Cortex of kidney (tissue), 1 donor: ENCODE data around the gene FTO.

Source experiments
- DNase-seq: peaks from one replicate; lab custom pipeline; 2025; lab: John Stamatoyannopoulos, UW

The FTO gene

DNA sequence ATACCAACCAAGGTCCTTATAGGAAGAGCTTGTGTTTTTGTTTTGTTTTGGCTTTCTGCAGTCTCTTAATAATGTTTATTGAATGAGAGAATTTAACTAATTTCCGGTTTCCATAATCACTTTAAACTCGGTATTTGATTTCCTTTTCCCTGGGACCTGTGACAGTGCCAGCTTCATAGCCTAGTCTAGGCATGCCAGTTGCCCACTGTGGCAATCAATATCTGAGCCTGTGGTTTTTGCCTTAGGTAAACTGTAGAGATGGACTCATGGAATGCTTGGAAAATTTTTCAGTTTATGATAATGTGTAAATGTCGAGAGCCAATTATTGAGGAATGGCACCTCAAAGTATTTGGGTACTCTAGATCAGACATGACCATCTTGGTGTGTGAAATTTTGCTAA is 78.2 kb downstream of the FTO start:
- no peak for DNase-seq

DNA sequence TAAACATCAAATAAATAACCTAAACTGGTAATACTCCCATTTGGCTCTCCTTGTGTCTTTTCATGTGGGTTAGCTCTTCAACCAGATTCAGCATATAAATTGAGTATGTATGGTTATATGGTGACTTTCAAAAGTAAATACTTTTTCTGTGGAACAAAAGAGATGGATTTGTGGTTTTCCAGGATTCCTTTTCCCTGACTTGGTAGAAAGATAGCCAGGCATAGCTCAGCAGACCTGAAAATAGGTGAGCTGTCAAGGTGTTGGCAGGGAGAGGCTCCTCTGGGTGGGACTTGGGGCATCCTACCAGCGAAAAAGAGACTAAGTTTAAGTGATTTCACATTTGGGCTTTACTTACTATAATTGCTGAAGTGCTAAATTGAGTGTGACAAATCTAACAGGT is 80.3 kb downstream of the FTO start:
- no peak for DNase-seq

DNA sequence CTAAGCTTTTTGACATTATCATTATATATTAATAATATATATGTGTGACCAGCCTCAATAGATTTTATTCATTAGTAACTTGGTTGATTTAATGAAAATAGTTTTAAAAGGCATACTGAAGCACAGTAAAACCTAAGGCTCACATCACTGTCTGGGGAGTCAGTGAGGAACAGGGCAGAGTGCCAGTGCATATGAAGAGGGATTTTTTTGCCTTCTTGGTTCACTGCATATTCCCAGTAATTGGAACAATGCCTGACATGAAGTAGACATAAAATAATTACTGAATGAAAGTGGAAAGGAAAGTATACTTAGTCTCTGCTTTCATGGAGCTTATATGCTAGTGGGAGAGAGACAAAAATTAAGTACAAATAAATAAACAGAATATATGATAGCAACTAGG is 81.1 kb downstream of the FTO start:
- DNase-seq = no peak

GRCh38 chr16:53785916-53786315 is 82.0 kb downstream of the FTO start:
- no peak for DNase-seq

DNA sequence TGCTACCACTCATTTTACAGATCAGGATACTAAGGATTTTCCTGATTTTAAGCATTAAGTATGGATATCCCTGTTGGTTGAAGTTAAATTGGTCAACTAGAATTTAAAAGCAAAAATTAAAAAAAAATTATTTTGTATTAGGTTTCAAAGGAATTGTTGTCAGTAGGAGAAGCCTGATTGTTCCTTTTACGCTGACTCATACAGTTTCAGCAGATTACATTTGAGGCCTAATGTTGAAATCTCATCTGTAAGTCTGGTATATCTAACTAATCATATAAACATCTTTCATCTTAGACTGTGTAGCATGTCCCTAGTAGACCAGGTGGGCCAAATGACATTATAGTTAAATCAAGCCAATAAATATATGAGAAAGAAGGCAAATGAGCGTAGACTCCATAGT is 83.5 kb downstream of the FTO start:
- DNase-seq = no peak

DNA sequence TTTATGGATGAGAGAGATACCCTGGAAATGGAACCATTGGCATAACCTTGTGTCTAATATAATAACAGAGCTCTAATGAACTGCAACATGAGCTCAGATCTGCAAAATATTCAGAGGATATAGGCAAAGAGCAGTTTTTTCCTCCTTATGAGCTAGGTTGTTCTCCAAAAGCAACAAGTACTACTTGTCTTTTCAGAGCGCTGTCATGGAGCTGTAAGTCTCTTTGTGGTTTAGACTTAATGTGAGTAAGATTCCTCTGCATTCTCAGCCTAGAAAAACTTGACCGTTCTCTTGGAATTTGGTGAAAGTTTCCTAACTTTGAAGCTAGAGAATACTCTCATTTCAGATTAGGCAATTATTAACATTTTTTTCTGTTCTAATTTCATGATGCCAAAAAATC is 85.2 kb downstream of the FTO start:
- DNase-seq = no peak

DNA sequence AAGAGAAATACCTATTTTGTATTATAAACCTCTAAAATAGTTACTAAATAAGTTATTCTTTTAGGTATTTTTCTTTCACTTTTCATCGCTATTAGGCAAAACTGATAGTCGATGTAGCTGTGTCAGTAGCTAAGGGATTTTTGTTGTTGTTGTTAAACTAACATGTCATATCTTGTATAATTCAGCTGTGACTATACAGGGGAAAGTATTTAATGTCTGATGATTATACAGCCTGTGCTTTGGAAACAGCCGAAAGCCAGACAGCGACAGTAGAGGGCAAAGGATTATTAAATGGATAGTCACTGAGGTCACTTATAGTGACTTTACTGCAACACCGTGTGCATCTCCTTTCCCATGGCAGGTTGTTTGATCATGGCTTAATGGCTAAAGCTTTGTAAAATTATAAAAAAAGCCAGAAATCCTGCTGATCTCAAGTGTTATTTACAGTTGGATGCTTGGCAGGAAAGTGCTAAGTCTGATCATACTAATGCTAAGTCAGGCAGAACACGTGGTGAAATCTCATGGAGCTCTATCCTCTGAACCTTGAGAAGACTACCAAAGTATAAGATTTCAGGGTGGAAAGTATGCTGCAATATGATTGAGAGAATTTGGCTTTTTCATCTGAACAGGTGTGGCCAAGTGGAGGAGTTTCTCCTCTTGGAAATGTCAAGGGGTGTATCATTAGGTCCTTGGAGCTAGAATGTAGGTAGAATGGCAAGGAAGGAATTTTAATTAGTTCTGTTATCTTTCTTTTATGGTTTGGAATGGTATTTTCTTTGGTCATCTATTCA is 88.4 kb downstream of the FTO start:
- DNase-seq = no peak

DNA sequence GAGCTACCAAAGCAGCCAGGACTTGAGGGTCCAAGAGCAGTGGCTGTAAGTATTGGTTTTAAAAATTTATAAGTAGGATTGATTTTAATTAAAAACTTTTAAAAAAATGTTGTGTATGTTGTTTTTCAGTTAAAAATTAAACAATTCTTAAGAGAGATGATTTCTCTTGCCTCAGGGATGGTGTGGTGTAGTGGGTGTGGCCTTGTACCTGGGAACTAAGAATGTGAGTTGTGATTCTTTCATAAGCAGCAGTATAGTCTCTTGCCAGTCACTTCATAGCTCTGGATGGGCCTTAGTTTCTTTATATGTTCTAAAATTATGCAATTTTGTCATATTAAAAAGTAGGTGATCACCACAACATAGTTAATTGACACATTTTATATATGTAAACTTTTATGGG is 99.5 kb downstream of the FTO start:
- DNase-seq = no peak

DNA sequence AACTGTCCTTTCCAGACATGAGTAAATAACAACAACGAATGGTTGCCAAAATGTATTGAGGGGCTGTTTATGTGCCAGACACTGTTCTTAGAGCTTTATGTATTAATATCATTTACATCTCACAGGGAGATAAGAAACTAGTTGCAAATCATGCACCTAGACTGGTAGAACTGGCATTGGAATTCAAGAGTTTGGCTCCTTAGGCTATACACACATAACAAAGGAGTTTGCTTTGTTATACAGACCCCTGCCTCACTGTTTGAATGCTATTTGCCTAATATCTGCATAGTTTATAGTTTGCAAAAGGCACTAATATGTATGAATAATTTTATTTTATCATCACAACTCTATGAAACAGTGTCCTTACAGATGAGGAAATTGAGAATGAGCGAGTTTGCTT is 100.0 kb downstream of the FTO start:
- DNase-seq = no peak

DNA sequence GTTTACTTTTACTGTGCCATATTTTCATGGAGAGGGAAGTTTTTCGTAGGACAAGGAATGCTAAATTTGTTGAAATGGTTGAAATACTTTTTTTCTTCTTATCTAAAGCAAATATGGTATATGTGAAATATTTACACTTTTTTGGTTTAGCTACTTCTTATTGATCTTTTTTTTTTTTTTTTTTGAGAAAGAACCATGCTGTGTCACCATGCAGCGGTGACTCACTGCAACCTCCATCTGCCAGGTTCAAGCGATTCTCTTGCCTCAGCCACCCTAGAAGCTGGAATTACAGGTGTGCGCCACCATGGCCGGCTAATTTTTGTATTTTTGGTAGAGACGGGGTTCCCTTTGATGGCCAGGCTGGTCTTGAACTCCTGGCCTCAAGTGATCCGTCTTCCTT is 100.5 kb downstream of the FTO start:
- no peak for DNase-seq

DNA sequence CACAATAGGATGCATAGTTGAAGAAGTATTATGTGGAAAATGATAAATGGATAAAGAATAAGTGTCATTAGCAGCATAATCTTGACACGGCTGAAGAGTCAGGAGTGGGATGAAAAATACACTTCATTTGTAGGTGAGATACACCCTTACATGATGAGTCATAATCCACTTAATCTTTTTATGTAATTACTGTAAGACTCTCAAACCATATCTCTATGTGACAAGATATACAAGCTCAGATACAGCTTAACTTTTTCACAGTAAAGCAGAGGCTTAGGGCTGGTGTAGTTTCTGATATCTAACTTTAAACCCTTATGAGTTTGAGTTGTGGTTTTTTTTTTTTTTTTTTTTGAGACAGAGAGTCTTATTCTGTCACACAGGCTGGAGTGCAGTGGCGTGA is 101.2 kb downstream of the FTO start:
- no peak for DNase-seq

- DNase-seq = no peak
Observed at GRCh38 chr16:53805752-53806151, 101.8 kb downstream of the FTO start.

DNA sequence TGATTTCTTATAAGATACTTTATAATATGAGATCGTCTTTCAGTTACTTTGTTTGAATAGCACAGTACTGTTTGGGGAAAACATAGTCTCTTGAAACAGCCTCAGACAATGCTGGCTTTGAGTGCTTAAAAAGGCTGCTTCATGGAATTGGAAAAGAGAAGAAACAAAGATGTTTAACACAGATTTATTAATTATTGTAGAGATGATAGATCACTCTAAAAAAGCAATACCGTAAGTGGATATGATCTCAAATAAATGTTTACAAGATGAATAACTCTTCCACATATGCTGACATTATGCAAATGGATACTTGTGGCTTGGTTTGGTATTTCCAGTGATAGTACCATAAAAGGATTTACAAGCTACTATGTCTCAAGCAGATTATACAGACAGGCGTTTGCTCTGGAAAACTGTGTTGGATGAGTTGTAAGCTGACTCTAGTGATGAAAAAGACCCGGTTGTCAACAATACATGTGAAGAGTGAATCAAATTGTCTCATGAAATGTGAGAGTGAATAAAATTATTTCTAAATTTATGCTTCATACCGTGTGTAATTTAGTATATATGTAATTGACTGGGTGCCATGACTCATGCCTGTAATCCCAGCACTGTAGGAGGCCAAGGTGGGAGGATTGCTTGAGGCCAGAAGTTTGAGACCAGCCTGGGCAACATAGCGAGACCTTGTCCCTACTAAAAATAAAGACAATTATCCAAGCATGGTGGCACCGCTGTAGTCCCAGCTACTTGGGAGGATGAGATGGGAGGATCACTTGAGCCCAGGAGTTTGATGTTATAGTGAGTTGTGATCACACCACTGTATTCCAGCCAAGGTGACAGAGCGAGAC is 105.4 kb downstream of the FTO start:
- DNase-seq = no peak

- DNase-seq = no peak
Observed at GRCh38 chr16:53812914-53813313, 109.0 kb downstream of the FTO start.

DNA sequence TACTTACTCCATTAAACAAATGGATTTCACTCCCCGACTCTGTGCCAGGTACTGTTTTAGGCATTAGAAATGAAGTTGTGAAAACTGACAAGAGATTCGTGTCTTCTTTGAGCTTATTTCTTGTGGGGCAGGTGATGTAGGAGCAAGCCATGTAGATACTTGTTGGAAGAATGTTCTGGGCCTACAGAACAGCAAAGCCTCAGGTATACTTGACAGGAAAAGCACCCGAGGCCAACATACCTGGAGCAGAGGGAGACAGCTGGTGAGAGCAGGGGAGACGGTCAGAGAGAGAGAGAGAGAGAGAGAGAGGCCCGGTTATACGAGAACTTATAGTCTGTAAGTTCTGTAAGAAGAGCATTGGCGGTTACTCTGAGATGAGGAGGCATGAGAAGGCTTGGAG is 110.8 kb downstream of the FTO start:
- DNase-seq = no peak

- DNase-seq = no peak
Observed at GRCh38 chr16:53816211-53816836, 112.4 kb downstream of the FTO start.

- DNase-seq = no peak
Observed at GRCh38 chr16:53817117-53817755, 113.3 kb downstream of the FTO start.

DNA sequence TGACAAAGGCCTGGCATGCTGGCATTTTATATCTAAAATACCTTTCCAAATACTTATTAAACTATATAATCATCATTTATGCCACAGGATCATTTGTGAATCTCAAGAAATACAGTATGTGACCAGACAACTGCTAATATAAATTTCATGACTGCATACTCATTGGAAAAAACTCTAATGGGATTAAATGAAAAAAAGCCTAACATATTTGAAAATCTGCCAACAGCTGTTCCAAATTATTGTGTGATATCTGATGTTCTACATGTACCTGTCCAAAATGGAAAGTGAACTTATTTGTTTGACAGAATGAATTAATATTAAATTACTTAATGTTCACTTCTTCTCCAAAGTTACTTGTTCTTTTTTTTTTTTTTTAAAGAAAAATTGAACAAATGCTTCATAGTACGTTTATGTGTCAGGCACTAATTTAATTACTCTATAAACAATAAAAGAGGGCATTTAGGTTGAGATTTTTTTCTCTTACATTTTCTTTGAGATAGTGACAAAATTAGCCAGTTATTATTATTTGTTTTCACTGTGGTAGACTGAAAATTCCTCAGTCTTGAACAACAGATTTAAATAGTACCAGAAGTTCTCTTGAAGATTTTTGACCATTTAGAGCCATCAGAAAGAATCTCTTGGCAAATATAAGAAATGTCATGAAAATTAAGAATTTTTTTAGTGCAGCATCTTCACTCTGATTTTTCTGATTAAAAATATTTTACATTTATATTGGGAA is 114.0 kb downstream of the FTO start:
- DNase-seq = no peak

DNA sequence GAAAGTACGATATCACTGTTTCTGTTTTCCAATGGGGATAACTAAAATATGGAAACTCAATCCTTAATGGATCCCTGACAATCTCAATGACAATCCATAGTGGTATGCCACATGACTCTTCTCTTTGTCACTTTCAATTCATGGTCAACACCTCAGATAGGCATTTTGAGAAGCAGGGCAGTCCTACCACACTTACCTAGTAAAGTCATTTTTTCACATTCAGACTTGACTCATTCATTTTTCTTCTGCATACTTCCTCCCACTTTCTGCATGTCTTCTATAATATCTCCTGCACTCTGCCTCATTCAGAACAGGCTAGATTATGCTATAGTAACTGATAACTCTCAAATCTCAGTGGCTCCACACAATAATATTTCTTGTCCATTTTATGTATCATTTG is 117.5 kb downstream of the FTO start:
- DNase-seq = no peak

GRCh38 chr16:53821957-53822625 is 118.1 kb downstream of the FTO start:
- DNase-seq = no peak

DNA sequence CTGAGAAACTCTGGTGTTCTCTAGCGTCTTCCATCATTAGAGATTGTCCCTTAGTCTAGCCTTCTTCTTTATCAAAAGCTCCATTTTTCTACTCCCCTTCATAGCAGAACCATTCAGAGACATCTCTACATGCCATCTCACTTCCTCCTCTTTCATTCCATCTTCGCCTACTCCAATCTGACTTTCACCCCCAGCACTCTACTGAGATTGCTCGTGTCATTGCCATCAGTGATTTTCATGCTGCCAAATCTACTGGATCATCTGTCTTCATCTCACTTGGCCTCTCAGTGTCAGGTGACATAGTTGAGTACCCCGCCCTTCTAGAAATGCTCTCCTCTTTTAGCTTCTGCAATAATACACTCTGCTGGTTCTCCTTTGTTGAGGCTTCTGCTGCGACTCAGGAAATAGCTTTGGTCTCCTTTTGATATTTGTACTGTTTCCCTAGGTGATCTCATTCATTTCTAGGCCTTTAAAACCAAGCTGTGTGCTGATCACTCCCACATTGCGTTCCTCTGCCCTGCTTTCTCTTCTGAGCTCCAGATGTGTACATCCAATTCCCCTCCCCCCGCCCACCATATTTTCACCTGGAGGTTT is 119.1 kb downstream of the FTO start:
- DNase-seq = no peak
